Transverse colon (tissue), 3 donors: Measurements from ENCODE around the gene GAREM1.

Experiments
- EP300 ChIP-seq: sonication (generic); formaldehyde crosslinking; IDR thresholded peaks from one replicate; pipeline ENCODE4 v1.6.1; 2017; ENCODE audit warnings: antibody characterized with exemption, low read depth
- TF ChIP-seq, protein P1 (sequence below), 5 experiments: fragments of 200-600 bp in 3 of 5; fragments of 450-650 bp in 2 of 5; sonication (generic) in 3 of 5; IDR thresholded peaks; 1 replicate in 2 of 5; 2 replicates in 3 of 5; pipeline ENCODE4 v1.5.1; 2016 to 2017; ENCODE audit warnings: antibody characterized with exemption in 5 of 5, inconsistent platforms in 3 of 5, mild to moderate bottlenecking in 2 of 5, moderate library complexity in 1 of 5

DNA sequence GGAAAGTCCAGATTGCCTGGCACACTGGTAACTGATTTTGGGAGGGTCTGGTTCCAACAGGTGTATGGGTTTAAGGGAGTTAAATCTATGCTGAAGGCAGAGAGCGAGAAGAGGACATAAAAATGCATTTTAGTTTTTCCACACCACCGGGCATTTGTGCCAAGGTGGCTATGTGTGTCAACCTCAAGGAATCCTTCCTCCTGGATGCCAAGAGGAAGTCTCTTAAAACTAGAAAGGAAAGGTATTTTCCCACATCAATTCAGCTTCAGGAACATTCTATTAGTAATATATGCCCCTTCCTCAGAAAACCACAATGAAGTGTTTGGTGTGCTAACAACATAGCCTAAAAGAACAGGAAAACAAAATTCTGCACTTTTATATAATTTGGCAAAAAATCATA, 5.4 kb upstream of the GAREM1 start:
- TF ChIP-seq, protein P1, sequence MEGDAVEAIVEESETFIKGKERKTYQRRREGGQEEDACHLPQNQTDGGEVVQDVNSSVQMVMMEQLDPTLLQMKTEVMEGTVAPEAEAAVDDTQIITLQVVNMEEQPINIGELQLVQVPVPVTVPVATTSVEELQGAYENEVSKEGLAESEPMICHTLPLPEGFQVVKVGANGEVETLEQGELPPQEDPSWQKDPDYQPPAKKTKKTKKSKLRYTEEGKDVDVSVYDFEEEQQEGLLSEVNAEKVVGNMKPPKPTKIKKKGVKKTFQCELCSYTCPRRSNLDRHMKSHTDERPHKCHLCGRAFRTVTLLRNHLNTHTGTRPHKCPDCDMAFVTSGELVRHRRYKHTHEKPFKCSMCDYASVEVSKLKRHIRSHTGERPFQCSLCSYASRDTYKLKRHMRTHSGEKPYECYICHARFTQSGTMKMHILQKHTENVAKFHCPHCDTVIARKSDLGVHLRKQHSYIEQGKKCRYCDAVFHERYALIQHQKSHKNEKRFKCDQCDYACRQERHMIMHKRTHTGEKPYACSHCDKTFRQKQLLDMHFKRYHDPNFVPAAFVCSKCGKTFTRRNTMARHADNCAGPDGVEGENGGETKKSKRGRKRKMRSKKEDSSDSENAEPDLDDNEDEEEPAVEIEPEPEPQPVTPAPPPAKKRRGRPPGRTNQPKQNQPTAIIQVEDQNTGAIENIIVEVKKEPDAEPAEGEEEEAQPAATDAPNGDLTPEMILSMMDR (IDR thresholded peaks at IDR 0.05): no peak
- no peak for TF ChIP-seq EP300
